ENCODE data around the gene RAPGEF2.

RAPGEF2 gene

DNA sequence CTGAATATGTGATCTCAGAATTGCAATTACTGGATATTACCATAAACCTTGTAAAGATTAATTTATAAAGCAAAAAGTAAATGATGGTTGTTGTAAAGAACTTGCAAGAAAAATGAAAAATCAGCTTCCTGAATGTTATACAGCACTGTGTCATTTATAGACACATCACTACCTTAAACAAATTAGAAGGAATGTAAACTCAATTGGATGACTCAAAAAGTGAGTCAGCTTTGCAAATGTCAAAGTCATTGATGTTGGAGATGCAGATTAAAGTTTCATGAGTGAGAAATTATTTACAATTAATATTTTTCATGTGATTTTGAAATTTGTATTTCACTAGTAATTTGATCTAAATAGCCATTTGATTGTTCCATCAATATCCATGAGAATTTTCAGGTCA is 193.2 kb downstream of the RAPGEF2 start:
- FAIRE-seq, result no peak
- DNase-seq (ENCODE audit: insufficient read length, low spot score), result no peak

DNA sequence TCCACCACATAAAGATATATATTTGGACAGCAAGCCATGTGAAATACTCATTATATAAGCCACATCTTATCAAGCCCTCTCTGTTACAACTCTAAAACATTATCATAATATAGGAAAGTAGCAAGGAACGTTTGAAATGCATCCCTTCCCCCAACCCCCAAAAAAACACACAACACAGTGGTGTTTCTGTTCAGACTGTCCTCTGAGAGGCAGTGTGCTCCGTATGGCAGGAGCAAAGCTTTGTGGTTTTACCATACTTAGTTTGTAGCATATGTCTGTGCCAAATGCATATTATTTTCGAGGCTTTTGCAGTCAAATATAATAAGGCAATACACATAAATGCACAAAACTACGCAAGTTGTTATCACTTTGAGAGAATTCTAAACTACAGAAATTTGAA is 194.2 kb downstream of the RAPGEF2 start:
- TF ChIP-seq, protein P1, sequence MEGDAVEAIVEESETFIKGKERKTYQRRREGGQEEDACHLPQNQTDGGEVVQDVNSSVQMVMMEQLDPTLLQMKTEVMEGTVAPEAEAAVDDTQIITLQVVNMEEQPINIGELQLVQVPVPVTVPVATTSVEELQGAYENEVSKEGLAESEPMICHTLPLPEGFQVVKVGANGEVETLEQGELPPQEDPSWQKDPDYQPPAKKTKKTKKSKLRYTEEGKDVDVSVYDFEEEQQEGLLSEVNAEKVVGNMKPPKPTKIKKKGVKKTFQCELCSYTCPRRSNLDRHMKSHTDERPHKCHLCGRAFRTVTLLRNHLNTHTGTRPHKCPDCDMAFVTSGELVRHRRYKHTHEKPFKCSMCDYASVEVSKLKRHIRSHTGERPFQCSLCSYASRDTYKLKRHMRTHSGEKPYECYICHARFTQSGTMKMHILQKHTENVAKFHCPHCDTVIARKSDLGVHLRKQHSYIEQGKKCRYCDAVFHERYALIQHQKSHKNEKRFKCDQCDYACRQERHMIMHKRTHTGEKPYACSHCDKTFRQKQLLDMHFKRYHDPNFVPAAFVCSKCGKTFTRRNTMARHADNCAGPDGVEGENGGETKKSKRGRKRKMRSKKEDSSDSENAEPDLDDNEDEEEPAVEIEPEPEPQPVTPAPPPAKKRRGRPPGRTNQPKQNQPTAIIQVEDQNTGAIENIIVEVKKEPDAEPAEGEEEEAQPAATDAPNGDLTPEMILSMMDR (IDR thresholded peaks at IDR 0.05; ENCODE audit: insufficient read depth, missing control alignments), result no peak
- FAIRE-seq (no peak), DNase-seq (ENCODE audit: insufficient read length, low spot score) (no peak)

More for the DNA sequence above, 193.2 kb downstream of the RAPGEF2 start:
- TF ChIP-seq, protein P1 (IDR thresholded peaks at IDR 0.05; ENCODE audit: insufficient read depth, missing control alignments), result no peak

DNA sequence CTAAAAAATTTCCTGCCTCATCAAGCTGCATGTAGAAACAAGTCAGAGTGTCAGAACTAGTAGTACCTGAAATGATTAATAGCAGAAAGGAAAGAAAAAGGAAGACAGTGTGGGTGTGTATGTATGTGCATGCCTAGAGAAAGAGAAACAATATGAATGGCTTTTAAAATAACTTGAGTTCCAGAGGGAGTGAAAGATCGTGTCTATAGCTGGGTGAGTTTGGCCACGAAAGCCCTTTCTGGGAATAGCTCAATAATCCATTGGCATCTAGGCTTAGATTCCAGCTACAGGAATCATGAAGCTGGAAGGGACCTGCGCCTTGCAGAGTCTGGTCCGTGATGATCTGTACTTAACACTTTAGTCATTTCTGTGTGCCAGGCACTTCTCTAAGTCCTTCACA is 195.6 kb downstream of the RAPGEF2 start:
- TF ChIP-seq, protein P1 (IDR thresholded peaks at IDR 0.05; ENCODE audit: insufficient read depth, missing control alignments), result no peak
- peak; percentile 41 for FAIRE-seq
- DNase-seq (ENCODE audit: insufficient read length, low spot score), result no peak

DNA sequence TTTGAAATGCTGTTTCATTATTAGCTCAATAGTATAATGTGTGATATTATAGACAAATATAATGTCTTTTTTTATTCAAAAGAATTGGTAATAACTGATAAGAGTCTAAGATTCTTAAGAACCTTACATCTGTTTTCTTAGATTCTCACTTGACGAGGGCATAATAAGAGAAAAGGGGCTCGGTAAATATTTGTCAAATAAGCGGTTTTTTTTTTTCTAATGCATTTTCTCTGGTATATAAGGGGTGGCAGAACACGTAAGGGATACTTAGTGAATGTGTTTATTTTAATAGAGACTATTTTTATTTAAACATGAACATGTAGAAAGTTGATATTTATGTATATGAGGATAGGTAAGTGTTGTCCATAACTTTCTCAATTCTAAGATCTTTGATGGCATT is 200.6 kb downstream of the RAPGEF2 start:
- FAIRE-seq (no peak), DNase-seq (ENCODE audit: insufficient read length, low spot score) (no peak)

DNA sequence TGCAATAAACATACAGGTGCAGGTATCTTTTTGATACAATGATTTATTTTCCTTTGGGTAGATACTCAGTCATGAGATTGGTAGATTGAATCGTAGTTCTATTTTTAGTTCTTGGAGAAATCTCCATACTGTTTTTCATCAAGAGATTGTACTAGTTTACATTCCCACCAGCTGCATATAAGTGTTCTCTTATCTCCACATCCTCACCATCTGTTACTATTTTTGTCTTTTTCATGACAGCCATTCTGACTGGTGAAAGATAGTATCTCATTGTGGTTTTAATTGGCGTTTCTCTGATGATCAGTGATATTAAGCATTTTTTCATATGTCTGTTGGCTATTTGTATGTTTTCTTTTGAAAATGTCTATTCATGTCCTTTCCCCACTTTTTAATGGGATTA is 202.2 kb downstream of the RAPGEF2 start:
- FAIRE-seq (no peak), DNase-seq (ENCODE audit: insufficient read length, low spot score) (no peak)
- TF ChIP-seq, protein P1 (IDR thresholded peaks at IDR 0.05; ENCODE audit: insufficient read depth, missing control alignments), result no peak

More for the DNA sequence above, 200.6 kb downstream of the RAPGEF2 start:
- TF ChIP-seq, protein P1 (IDR thresholded peaks at IDR 0.05; ENCODE audit: insufficient read depth, missing control alignments), result no peak

DNA sequence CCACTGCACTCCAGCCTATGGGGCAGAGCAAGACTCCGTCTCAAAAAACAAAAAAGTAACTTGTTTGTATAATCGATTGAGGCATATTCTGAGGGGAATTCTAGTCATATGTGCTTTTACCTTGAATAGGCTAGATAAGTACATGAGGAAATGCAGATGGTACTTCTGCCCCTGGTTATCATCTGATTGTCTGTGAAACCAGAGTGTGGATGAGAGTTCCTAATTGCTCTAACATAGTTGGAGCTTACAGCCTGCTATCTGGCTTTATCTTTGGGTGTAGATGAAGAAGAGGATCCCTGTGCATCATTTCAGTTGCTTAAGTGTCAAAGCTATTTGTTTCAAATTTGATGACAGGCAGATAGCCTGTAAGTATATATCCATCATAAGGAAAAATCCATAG is 205.1 kb downstream of the RAPGEF2 start:
- no peak for DNase-seq (ENCODE audit: insufficient read length, low spot score)
- FAIRE-seq, result no peak
- TF ChIP-seq, protein P1 (IDR thresholded peaks at IDR 0.05; ENCODE audit: insufficient read depth, missing control alignments), result no peak

DNA sequence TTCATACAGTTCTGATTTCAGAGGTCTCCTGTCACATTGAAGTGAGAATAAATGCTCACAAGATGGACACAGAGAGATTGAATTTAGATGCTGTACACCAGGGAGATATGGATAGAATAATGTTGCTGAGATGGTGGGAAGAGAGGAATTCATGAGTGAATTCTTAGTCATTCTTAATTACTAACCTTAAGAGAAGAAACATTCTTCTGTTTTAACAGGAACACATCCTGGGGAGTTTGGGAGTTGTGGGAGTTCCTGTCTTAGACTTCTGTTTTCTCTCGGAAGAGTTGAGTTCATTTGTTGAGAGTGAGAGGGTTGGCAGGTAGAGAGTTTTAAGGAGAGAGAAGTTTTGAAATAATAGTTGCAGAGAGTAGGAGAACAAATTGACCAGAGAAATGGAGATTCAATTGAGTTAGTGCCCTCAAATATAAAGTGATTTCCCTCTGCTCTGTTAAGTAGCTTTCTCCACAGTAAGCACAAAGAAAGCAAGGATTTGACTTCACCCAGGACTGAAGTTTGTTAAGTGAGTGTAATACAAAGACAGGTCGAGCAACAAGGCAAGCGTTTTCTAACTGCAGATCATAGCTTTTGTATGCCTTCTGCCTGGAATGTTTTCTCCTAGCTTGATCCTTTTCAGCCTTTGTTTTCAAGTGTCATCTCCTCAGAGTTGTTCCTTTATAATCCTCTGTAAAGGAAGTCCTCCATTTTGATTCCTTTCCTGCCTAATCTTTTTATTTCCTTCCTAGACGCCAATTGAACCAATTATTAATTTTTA is 205.9 kb downstream of the RAPGEF2 start:
- DNase-seq (ENCODE audit: insufficient read length, low spot score), result no peak
- FAIRE-seq, result no peak
- TF ChIP-seq, protein P1 (IDR thresholded peaks at IDR 0.05; ENCODE audit: insufficient read depth, missing control alignments), result no peak

All from D721Med (cell line).